ENCODE results near the gene FASN.

- TF ChIP-seq POLR2AphosphoS5 (IDR thresholded peaks at IDR 0.05; ENCODE audit: borderline replicate concordance, low read depth, low read length) (no peak), EZH2 (IDR thresholded peaks at IDR 0.05) (no peak), FOXP2 (optimal IDR thresholded peaks at IDR 0.05; ENCODE audit: control extremely low read depth, extremely low read length, insufficient read depth) (no peak)
These were observed 16.4 kb upstream of the FASN start for GRCh38 chr17:82114447-82114846.
